ENCODE data around the gene ADORA1. TPM values are rescaled to one million over a fixed set of nuclear protein-coding genes. Genes with fewer than 3 reads are reported as not detected.
A peak's percentile ranks its signal among the peaks of the same experiment; 100 is the strongest.

Gene ADORA1
- total RNA-seq, 1 donor from 2014 or later: 4.1 TPM

GRCh38 chr1:203176273-203177035 lies 48.9 kb downstream of the ADORA1 start:
- H3K9me3 ChIP-seq: no peaks in the 10 kb centered on the region
- H3K27me3 ChIP-seq (ENCODE audit: low read depth): no peaks in the 10 kb centered on the region
- TF ChIP-seq, protein P1, sequence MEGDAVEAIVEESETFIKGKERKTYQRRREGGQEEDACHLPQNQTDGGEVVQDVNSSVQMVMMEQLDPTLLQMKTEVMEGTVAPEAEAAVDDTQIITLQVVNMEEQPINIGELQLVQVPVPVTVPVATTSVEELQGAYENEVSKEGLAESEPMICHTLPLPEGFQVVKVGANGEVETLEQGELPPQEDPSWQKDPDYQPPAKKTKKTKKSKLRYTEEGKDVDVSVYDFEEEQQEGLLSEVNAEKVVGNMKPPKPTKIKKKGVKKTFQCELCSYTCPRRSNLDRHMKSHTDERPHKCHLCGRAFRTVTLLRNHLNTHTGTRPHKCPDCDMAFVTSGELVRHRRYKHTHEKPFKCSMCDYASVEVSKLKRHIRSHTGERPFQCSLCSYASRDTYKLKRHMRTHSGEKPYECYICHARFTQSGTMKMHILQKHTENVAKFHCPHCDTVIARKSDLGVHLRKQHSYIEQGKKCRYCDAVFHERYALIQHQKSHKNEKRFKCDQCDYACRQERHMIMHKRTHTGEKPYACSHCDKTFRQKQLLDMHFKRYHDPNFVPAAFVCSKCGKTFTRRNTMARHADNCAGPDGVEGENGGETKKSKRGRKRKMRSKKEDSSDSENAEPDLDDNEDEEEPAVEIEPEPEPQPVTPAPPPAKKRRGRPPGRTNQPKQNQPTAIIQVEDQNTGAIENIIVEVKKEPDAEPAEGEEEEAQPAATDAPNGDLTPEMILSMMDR (IDR thresholded peaks at IDR 0.05): no peak
- no peak overlapping the region for H3K27ac ChIP-seq
- no peak overlapping the region for H3K4me3 ChIP-seq
- peaks cover 21% of the 10 kb centered on the region for H3K4me1 ChIP-seq
- no peaks in the 10 kb centered on the region for H3K36me3 ChIP-seq
- ATAC-seq (no peak), DNase-seq (no peak)
- intact Hi-C loops (cut with DNase I): no loop called here

DNA sequence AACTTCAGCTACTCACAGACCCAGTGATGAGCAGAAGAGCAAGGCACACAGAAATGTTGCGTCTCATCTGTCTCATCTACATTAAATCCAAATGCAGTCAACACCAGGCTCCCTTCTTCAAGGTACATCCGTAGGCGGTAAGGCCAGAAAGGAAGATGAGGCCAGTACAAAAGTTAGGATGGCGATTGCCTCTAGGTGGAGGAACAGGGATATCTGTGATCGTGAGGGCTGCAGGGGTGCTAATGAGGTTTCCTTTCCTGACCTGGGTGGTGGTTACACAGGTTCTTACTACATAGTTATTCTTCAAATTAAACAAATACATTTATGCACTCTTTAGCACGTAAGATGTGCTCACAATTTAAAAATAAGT lies 49.5 kb downstream of the ADORA1 start:
- Histone ChIP-seq H3K36me3 (no peaks in the 10 kb centered on the region), H3K27me3 (ENCODE audit: low read depth) (no peaks in the 10 kb centered on the region), H3K4me3 (no peak overlapping the region), H3K27ac (no peak overlapping the region), H3K4me1 (peaks cover 21% of the 10 kb centered on the region), H3K9me3 (no peaks in the 10 kb centered on the region)
- no peak for ATAC-seq
- intact Hi-C loops (cut with DNase I): no loop called here
- no peak for DNase-seq
- TF ChIP-seq, protein P1 (IDR thresholded peaks at IDR 0.05): no peak

GRCh38 chr1:203177470-203178039 lies 50.0 kb downstream of the ADORA1 start:
- ATAC-seq (peak in 1 of 2 donors; percentile 16), DNase-seq (no peak)
- no peaks in the 10 kb centered on the region for H3K36me3 ChIP-seq
- no peaks in the 10 kb centered on the region for H3K27me3 ChIP-seq (ENCODE audit: low read depth)
- intact Hi-C loops (cut with DNase I): no loop called here
- H3K4me3 ChIP-seq: no peak overlapping the region
- H3K4me1 ChIP-seq: peaks cover 21% of the 10 kb centered on the region
- TF ChIP-seq, protein P1 (IDR thresholded peaks at IDR 0.05): no peak
- no peak overlapping the region for H3K27ac ChIP-seq
- no peaks in the 10 kb centered on the region for H3K9me3 ChIP-seq

DNA sequence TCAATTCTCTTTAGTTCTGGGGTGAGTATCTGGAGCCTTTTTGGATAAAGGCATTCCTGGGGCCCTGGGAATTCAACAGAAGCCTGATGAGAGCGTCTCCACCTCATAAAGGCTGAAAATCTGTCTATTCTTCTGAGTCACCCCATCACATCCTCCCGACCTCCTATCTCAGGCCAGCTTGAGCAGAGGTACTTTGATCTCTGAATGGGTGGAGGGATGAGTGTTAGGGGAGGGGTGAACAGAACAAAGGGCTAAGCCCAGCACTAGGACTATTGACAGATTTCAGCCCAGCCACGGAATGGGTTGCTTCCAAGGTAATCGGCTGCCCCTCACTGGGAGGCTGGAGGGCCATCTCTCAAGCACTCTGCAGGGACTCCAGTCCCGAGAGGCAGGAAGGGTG lies 50.6 kb downstream of the ADORA1 start:
- intact Hi-C loops (cut with DNase I): no loop called here
- Histone ChIP-seq H3K4me3 (no peak overlapping the region), H3K36me3 (no peaks in the 10 kb centered on the region), H3K9me3 (no peaks in the 10 kb centered on the region), H3K27me3 (ENCODE audit: low read depth) (no peaks in the 10 kb centered on the region), H3K4me1 (peaks cover 21% of the 10 kb centered on the region), H3K27ac (no peak overlapping the region)
- TF ChIP-seq, protein P1 (IDR thresholded peaks at IDR 0.05): no peak
- DNase-seq (no peak), ATAC-seq (no peak)

DNA sequence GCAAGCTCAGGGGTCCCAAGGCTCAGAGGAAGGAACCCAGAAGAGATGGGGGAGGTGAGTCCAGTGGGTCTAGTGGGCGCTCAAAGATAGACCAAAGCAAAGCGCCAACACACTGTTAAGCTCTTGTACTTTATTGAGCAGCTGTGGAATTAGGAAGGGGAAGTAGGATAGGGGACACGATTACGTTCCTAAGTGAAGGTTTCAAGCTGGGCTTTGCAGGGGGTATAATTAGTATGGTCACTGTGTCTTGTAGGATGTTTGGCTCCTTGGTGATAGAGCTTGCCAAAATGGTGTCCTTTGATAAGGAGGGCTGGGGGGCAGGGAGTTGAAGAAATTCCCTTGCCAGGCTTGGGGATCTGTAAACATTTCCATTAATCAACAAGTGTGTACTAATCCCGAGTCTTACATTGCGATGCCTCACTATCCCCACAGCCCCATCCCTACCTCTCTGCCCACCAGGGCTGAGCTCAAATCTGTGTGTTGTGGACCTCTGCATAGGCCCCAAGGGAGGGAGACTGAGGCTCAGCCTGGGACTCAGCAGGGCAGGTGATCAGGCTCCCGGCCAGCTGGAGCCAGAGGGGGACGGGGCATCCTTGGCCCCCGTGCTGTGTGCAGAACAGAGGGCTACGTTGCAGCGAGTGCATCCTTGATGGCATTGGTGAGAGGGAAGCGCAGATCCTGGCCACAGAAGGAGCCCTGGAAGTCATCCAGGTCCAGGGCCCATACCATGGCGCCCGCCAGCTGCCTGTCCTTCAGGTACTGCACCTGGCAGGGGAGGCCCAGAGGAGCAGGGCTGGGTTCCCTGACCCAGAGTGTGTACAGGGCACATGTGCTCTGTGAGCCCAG lies 51.5 kb downstream of the ADORA1 start:
- DNase-seq: no peak
- peaks cover 21% of the 10 kb centered on the region for H3K4me1 ChIP-seq

More for the DNA sequence above, 51.5 kb downstream of the ADORA1 start:
- intact Hi-C loops (cut with DNase I): no loop called here
- no peaks in the 10 kb centered on the region for H3K9me3 ChIP-seq
- TF ChIP-seq, protein P1 (IDR thresholded peaks at IDR 0.05): no peak
- ATAC-seq: no peak
- H3K36me3 ChIP-seq: no peaks in the 10 kb centered on the region
- H3K27ac ChIP-seq: no peak overlapping the region
- no peaks in the 10 kb centered on the region for H3K27me3 ChIP-seq (ENCODE audit: low read depth)
- H3K4me3 ChIP-seq: no peak overlapping the region

All from lower lobe of right lung (tissue), 2 donors.